GM18870 (cell line): ENCODE results near the gene HSPB7.
"Not testable (repeated sequence)": the region's sequence is repeated elsewhere in the genome, so short reads cannot be mapped to it uniquely, and the experiment has no call there.

Source experiments
- ATAC-seq: cut with Tn5 transposase; IDR thresholded peaks from one replicate; pipeline ENCODE4 v1.9.1; 2021; ENCODE audit warnings: moderate library complexity; ENCODE audit not compliant: unreplicated experiment

The HSPB7 gene

DNA sequence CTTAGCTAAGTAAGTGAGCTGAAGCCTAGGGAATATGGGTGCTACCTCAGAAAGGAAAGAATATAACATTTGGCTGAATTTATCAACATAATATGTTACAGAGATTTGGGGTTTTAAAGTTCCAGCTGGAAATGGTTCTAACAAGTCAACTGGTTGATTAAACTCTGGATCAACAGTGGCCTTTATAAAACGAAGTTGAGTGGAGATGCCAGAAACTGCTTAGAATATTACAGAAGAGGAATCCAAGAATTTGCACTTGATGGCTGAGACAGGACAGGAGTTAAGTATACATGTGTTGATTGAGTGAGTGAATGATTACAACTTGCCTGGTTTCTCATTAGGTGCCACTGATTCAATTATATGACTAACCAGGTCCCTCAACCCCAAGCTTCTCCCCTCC is 34.6 kb downstream of the HSPB7 start:
- no peak for ATAC-seq

DNA sequence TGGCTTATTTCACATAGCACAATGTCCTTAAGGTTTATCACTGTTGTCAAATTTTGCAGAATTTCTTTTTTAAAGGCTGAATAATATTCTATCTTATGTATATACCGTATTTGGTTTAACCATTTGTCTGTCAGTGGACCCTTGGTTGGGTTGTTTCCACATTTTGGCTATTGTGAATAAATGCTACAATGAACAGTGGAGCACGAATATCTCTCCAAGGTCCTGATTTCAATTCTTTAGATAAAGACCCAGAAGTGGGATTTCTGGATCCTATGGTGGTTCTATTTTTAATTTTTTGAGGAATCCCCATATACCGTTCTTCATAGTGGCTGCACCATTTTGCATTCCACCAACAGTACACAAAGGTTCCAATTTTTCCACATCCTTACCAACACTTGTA is 36.2 kb downstream of the HSPB7 start:
- no peak for ATAC-seq

DNA sequence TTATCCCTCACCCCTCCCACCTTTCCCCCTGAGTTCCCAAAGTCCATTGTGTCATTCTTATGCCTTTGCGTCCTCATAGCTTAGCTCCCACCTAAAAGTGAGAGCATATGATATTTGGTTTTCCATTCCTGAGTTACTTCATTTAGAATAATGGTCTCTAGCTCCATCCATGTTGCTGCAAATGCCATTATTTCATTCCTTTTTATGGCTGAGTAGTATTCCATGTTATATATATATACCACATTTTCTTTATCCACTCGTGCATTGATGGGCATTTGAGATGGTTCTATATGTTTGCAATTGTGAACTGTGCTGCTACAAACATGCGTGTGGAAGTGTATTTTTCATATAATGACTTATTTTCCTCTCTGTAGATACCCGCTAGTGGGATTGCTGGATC is 39.9 kb downstream of the HSPB7 start:
- ATAC-seq = not testable (repeated sequence)

- ATAC-seq = peak; percentile 71
Observed at GRCh38 chr1:15975805-15976680, 41.8 kb downstream of the HSPB7 start, which contains the start of gene ZBTB17. Gene ZBTB17, minus strand, starts transcription at chr1:15976101. Its CDS starts 27,606 bp downstream, at chr1:15948495.

GRCh38 chr1:15975358-15975804 is 42.5 kb downstream of the HSPB7 start:
- no peak for ATAC-seq

GRCh38 chr1:15974855-15975254 is 43.0 kb downstream of the HSPB7 start:
- no peak for ATAC-seq

DNA sequence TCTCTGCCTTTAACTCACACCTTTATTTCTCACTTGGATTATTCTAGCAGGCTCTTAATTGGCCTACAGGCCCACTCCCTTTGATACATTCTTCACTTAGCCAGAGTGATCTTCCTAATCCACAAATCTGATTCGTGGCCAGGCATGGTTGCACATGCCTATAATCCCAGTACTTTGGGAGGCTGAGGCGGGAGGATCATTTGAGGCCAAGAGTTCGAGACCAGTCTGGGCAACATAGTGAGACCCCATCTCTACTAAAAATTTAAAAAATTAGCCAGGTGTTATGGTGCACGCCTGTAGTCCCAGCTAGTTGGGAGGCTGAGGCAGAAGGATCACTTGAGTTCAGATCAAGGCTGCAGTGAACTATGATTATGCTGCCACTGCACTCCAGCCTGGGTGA is 44.1 kb downstream of the HSPB7 start:
- no peak for ATAC-seq

- no peak for ATAC-seq
Observed at GRCh38 chr1:15972409-15972808, 45.4 kb downstream of the HSPB7 start.

- no peak for ATAC-seq
Observed at GRCh38 chr1:15970911-15971310, 46.9 kb downstream of the HSPB7 start.

- no peak for ATAC-seq
Observed at GRCh38 chr1:15969321-15969880, 48.4 kb downstream of the HSPB7 start.

DNA sequence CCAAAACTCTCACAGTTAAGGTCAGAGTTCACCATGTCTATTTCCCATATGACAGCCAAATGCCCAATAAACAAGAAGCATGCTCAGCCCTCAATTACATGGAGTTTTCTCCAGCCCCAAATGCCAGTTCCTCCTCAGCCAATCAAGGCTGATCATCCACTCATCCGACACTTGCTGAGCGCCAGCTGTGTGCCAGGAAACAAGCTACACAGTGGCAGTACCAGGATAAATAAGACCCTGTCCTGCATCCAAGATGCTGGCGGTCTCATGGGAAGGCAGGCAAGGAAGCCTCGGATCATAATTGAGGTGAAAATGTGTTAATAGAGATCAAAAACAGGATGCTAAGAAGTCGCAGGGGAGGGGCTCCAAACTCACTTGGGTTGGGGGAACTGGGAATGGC is 49.7 kb downstream of the HSPB7 start:
- no peak for ATAC-seq

GRCh38 chr1:15966956-15967344 is 50.9 kb downstream of the HSPB7 start:
- ATAC-seq = no peak

DNA sequence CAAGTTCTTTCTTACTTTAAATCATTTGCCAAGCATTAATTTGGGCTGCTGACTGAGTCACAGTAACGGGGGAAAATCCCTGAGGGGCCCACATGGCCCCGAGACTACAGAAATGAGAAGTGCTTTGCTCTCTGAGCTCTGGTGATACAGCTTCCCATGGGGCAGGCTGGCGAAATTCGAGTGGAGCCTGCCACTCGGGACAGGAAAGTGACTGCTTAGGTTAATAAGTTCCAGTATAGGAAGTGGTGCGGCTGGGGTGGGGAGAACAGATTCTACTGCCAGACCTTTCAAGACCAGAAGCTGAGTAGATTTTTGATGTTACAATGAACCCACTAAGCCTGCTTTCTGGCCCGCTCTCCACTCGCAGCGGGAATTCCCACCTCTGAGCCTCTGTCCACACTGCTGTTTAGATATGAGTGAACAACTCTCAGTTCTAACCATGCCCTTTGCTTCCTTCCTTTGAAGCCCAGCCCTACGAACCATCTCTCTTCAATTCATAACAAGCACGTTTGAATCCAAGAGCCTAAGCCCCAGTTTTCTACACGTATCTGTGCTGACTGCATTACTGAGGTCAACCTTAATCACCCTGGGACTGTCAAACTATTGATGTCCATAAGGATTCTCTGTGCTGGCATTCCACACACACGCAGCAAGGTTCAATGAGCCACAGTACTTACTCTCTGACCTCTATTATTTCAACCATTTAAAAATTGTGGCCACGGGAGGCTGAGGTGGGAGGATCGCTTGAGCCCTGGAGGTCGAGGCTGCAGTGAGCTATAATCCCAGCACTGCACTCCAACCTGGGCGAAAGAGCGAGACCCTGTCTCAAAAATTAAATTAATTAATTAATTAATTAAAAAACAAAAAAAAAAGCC is 51.5 kb downstream of the HSPB7 start:
- peak; percentile 80 for ATAC-seq

DNA sequence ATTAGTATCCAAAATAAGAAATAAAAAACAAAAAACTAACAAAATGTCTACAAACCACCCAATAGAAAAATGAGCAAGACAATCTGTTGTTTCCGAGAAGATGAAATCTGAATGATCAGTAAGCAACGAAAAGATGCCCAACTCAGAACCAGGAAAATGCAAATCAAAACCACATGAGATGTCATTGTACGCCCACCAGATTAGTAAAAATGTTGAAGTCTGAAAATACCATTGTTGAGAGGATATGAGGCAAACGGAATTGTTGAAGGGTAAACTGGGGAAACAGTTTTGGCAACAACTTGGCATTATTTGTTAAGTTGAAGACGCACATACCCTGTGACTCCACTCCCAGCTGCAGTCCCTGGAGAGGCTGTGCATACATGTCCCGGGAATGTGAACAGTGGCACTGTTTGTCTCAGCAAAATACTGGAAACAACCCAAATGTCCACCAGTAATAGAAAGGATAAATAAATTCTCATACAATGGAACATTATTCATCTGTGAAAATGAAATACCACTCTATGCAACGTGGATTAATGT is 52.5 kb downstream of the HSPB7 start:
- ATAC-seq = no peak
